Stimulated activated CD8-positive, alpha-beta memory T cell treated with anti-CD3 and anti-CD28 coated beads, Interleukin-7, amount 100 ng/mL, for 48 hours (primary cell): ENCODE results near the gene HMGCS2.
"Not testable (repeated sequence)": the region's sequence is repeated elsewhere in the genome, so short reads cannot be mapped to it uniquely, and the experiment has no call there.

Experiments used
- DNase-seq, 2 donors: peaks; one replicate each; pipeline ENCODE4 v3.0.0-alpha.2; 2020; ENCODE audit warnings: low read depth in 1 of 2; ENCODE audit errors: extremely low read depth in 1 of 2

The HMGCS2 gene

GRCh38 chr1:119732465-119733168 lies 36.1 kb downstream of the HMGCS2 start:
- no peak for DNase-seq

GRCh38 chr1:119731741-119732430 lies 36.8 kb downstream of the HMGCS2 start:
- no peak for DNase-seq

- no peak for DNase-seq
Measured at GRCh38 chr1:119731060-119731459, 37.6 kb downstream of the HMGCS2 start.

GRCh38 chr1:119729044-119729443 lies 39.7 kb downstream of the HMGCS2 start:
- DNase-seq: no peak

- no peak for DNase-seq
Measured at GRCh38 chr1:119727991-119728390, 40.7 kb downstream of the HMGCS2 start.

GRCh38 chr1:119725626-119726025 lies 43.1 kb downstream of the HMGCS2 start:
- DNase-seq: no peak

GRCh38 chr1:119724611-119725218 lies 44.0 kb downstream of the HMGCS2 start:
- DNase-seq: no peak

- DNase-seq: no peak
Measured at GRCh38 chr1:119721896-119722295, 46.8 kb downstream of the HMGCS2 start.

- no peak for DNase-seq
Measured at GRCh38 chr1:119720866-119721440, 47.8 kb downstream of the HMGCS2 start.

- DNase-seq: no peak
Measured at GRCh38 chr1:119718972-119719371, 49.7 kb downstream of the HMGCS2 start.

- no peak for DNase-seq
Measured at GRCh38 chr1:119718409-119718808, 50.3 kb downstream of the HMGCS2 start.

GRCh38 chr1:119715542-119715941 lies 53.2 kb downstream of the HMGCS2 start:
- no peak for DNase-seq

GRCh38 chr1:119714583-119714982 lies 54.1 kb downstream of the HMGCS2 start:
- no peak for DNase-seq

GRCh38 chr1:119713749-119714456 lies 54.8 kb downstream of the HMGCS2 start:
- DNase-seq: no peak

GRCh38 chr1:119713039-119713748 lies 55.5 kb downstream of the HMGCS2 start:
- DNase-seq: no peak

GRCh38 chr1:119712342-119713038 lies 56.2 kb downstream of the HMGCS2 start:
- peak; percentile 50 to 70 for DNase-seq

- peak; percentile 49 to 66 for DNase-seq
Measured at GRCh38 chr1:119711804-119712341, 56.8 kb downstream of the HMGCS2 start, which contains the start of gene PHGDH. Gene PHGDH (plus strand): TSS chr1:119711934. CDS start chr1:119712023, 89 bp downstream.

- not testable (repeated sequence) for DNase-seq
Measured at GRCh38 chr1:119711356-119711803, 57.3 kb downstream of the HMGCS2 start.

GRCh38 chr1:119706599-119706998 lies 62.1 kb downstream of the HMGCS2 start:
- DNase-seq: not testable (repeated sequence)
